DLD1 (cell line): ENCODE data around the gene PPP1R12A.

Experiments
- in situ Hi-C: cut with HindIII; loops from 2 replicates; pipeline ENCODE4 v1.10.0; 2017; ENCODE audit warnings: low sequenced_read_pairs

Gene PPP1R12A

GRCh38 chr12:79775355-79776027 lies 159.4 kb downstream of the PPP1R12A start:
- in situ Hi-C loops = no loop called here

GRCh38 chr12:79773896-79774295 lies 161.0 kb downstream of the PPP1R12A start:
- in situ Hi-C loops = no loop called here

GRCh38 chr12:79769860-79770485 lies 164.9 kb downstream of the PPP1R12A start:
- in situ Hi-C loops = no loop called here

GRCh38 chr12:79769189-79769859 lies 165.6 kb downstream of the PPP1R12A start:
- in situ Hi-C loops = no loop called here

- in situ Hi-C loops = no loop called here
Measured at GRCh38 chr12:79766705-79767464, 168.0 kb downstream of the PPP1R12A start.

- in situ Hi-C loops = no loop called here
Measured at GRCh38 chr12:79765157-79765556, 169.7 kb downstream of the PPP1R12A start.

GRCh38 chr12:79764641-79765040 lies 170.3 kb downstream of the PPP1R12A start:
- in situ Hi-C loops = no loop called here

GRCh38 chr12:79763766-79764452 lies 171.0 kb downstream of the PPP1R12A start:
- in situ Hi-C loops = no loop called here

GRCh38 chr12:79761341-79761740 lies 173.6 kb downstream of the PPP1R12A start:
- in situ Hi-C loops = no loop called here

GRCh38 chr12:79747274-79747673 lies 187.6 kb downstream of the PPP1R12A start:
- in situ Hi-C loops = no loop called here

GRCh38 chr12:79737875-79738718 lies 196.8 kb downstream of the PPP1R12A start:
- in situ Hi-C loops = no loop called here

- in situ Hi-C loops = no loop called here
Measured at GRCh38 chr12:79732638-79733037, 202.3 kb downstream of the PPP1R12A start.

- in situ Hi-C loops = no loop called here
Measured at GRCh38 chr12:79725987-79726386, 208.9 kb downstream of the PPP1R12A start.
